OCI-LY7 (cell line): ENCODE results near the gene GNAO1. TPM values are rescaled to one million over a fixed set of nuclear protein-coding genes. Genes with fewer than 3 reads are reported as not detected.
"Not testable (repeated sequence)": the region's sequence is repeated elsewhere in the genome, so short reads cannot be mapped to it uniquely, and the experiment has no call there.

Source experiments
- BruUV-seq: library from RNA; stranded (reverse); fragments of 400-500 nt; replicated peaks from 2 replicates; lab custom pipeline; 2021; lab: Mats Ljungman, UMichigan
- CTCF ChIA-PET: fragments of 300-600 bp; sonication (Branson Sonifier 250); formaldehyde crosslinking; loops from one replicate; lab custom pipeline; 2022; ENCODE audit warnings: antibody characterized with exemption; ENCODE audit not compliant: unreplicated experiment; lab: Charles Lee
- POLR2A ChIA-PET: fragments of 300-600 bp; sonication (Branson Sonifier 250); formaldehyde crosslinking; loops from one replicate; lab custom pipeline; 2022; ENCODE audit warnings: antibody characterized with exemption; lab: Charles Lee
- DNase-seq: peaks from one replicate; pipeline ENCODE4 v3.0.0-alpha.2; 2015; ENCODE audit warnings: low spot score
- H2AFZ ChIP-seq: fragments of 200-600 bp; sonication (generic), shearing (Covaris generic); 2 replicates; pipeline ENCODE4 v1.6.1; 2014; ENCODE audit warnings: mild to moderate bottlenecking, antibody characterized with exemption, low read length, moderate library complexity
- H3K27ac ChIP-seq: fragments of 200-600 bp; sonication (generic); 2 replicates; pipeline ENCODE4 v1.5.1; 2014; ENCODE audit warnings: mixed run types, low read depth, mild to moderate bottlenecking, moderate library complexity, low read length, inconsistent platforms; ENCODE audit not compliant: poor library complexity, severe bottlenecking
- H3K36me3 ChIP-seq: fragments of 200-600 bp; sonication (generic); 2 replicates; pipeline ENCODE4 v1.6.1; 2014; ENCODE audit warnings: mild to moderate bottlenecking, antibody characterized with exemption, low read length, moderate library complexity, mixed read lengths; ENCODE audit not compliant: insufficient read depth
- H3K4me1 ChIP-seq: fragments of 200-600 bp; sonication (generic); 2 replicates; pipeline ENCODE4 v1.5.1; 2014; ENCODE audit warnings: mild to moderate bottlenecking, low read length; ENCODE audit not compliant: insufficient read depth, poor library complexity, severe bottlenecking
- H3K4me2 ChIP-seq: fragments of 200-600 bp; sonication (generic); 2 replicates; pipeline ENCODE4 v1.6.1; 2014; ENCODE audit warnings: mild to moderate bottlenecking, low read length
- H3K4me3 ChIP-seq: fragments of 200-600 bp; sonication (generic); 2 replicates; pipeline ENCODE4 v1.5.1; 2014; ENCODE audit warnings: mild to moderate bottlenecking, low read depth, low read length; ENCODE audit not compliant: poor library complexity, severe bottlenecking
- H3K79me2 ChIP-seq: fragments of 200-600 bp; sonication (generic); 2 replicates; pipeline ENCODE4 v1.6.1; 2016; ENCODE audit warnings: low read depth, mild to moderate bottlenecking, low read length, moderate library complexity, mixed read lengths; ENCODE audit not compliant: insufficient read depth
- H3K9me2 ChIP-seq: fragments of 200-600 bp; sonication (generic); 2 replicates; pipeline ENCODE4 v1.6.1; 2016; ENCODE audit warnings: mild to moderate bottlenecking, low read length, mixed read lengths; ENCODE audit not compliant: insufficient read depth
- H3K9me3 ChIP-seq: fragments of 200-600 bp; sonication (generic); 2 replicates; pipeline ENCODE4 v1.6.1; 2014; ENCODE audit warnings: mild to moderate bottlenecking, mixed run types, low read length, mixed read lengths
- H4K20me1 ChIP-seq: fragments of 200-600 bp; sonication (generic); 2 replicates; pipeline ENCODE4 v1.6.1; 2014; ENCODE audit warnings: mild to moderate bottlenecking, antibody characterized with exemption, low read length, moderate library complexity, mixed read lengths; ENCODE audit not compliant: insufficient read depth
- CTCF ChIP-seq: fragments of 200-600 bp; sonication (generic); conservative IDR thresholded peaks from 2 replicates; pipeline ENCODE4 v1.5.1; 2014; ENCODE audit warnings: mild to moderate bottlenecking, antibody characterized with exemption, low read length, moderate library complexity, mixed read lengths
- EZH2phosphoT487 ChIP-seq: fragments of 200-600 bp; sonication (generic); IDR thresholded peaks from 2 replicates; pipeline ENCODE4 v1.6.1; 2018; ENCODE audit warnings: low read depth, borderline replicate concordance, mild to moderate bottlenecking, mixed run types, antibody characterized with exemption, low read length, moderate library complexity, mixed read lengths
- intact Hi-C: fragments of 100-400 bp; cut with micrococcal nuclease; formaldehyde crosslinking; loops from one replicate; pipeline ENCODE4 v1.10.0; 2022; ENCODE audit not compliant: unreplicated experiment
- total RNA-seq, 2 experiments: library from RNA; depleted of rRNA in 1 of 2; stranded (reverse); fragments of >200 nt in 1 of 2; shearing (Covaris generic) in 1 of 2; gene quantifications; 2 replicates each; pipeline ENCODE4 v1.2.3, GENCODE V29; 2014 to 2022

GNAO1 gene
- total RNA-seq, 2 experiments from 2014 or later = not detected

- H2AFZ ChIP-seq = no peak overlapping the region
- POLR2A ChIA-PET = no interaction called here
- no peak for TF ChIP-seq EZH2phosphoT487
- no peak for TF ChIP-seq CTCF
- no peak overlapping the region for H3K4me2 ChIP-seq
- no peaks in the 10 kb centered on the region for H3K9me2 ChIP-seq
- H3K4me3 ChIP-seq = no peak overlapping the region
- no peak overlapping the region for H3K27ac ChIP-seq
- no peaks in the 10 kb centered on the region; the same call in 1 of the 2 replicates for H3K79me2 ChIP-seq
- no peaks in the 10 kb centered on the region for H3K4me1 ChIP-seq
- CTCF ChIA-PET = no interaction called here
- no peaks in the 10 kb centered on the region for H3K9me3 ChIP-seq
- BruUV-seq = no TSS peak
- H4K20me1 ChIP-seq = no peaks in the 10 kb centered on the region
- intact Hi-C loops = no loop called here
- H3K36me3 ChIP-seq = peaks cover 54% of the 10 kb centered on the region
- DNase-seq = no peak
These were observed 180.8 kb downstream of the GNAO1 start for GRCh38 chr16:56372013-56372634.

- no peaks in the 10 kb centered on the region for H4K20me1 ChIP-seq
- TF ChIP-seq EZH2phosphoT487 (no peak), CTCF (no peak)
- DNase-seq = no peak
- ChIA-PET POLR2A (no interaction called here), CTCF (no interaction called here)
- no peaks in the 10 kb centered on the region for H3K4me1 ChIP-seq
- intact Hi-C loops = no loop called here
- BruUV-seq = no TSS peak
- no peaks in the 10 kb centered on the region for H3K9me2 ChIP-seq
- H3K4me2 ChIP-seq = no peak overlapping the region
- no peak overlapping the region for H3K4me3 ChIP-seq
- no peaks in the 10 kb centered on the region for H3K9me3 ChIP-seq
- no peak overlapping the region for H3K27ac ChIP-seq
- no peaks in the 10 kb centered on the region; the same call in 1 of the 2 replicates for H3K79me2 ChIP-seq
- peaks cover 49% of the 10 kb centered on the region for H3K36me3 ChIP-seq
- H2AFZ ChIP-seq = no peak overlapping the region
These were observed 181.7 kb downstream of the GNAO1 start for GRCh38 chr16:56373003-56373402.

- H3K36me3 ChIP-seq = peaks cover 56% of the 10 kb centered on the region
- H3K9me3 ChIP-seq, POLR2A ChIA-PET, CTCF ChIA-PET, H3K4me3 ChIP-seq, H3K4me2 ChIP-seq, H3K4me1 ChIP-seq, intact Hi-C loops, H3K27ac ChIP-seq, DNase-seq, H2AFZ ChIP-seq, H3K9me2 ChIP-seq, H4K20me1 ChIP-seq, H3K79me2 ChIP-seq, BruUV-seq: not testable (repeated sequence)
These were observed 184.5 kb downstream of the GNAO1 start for GRCh38 chr16:56375792-56376191.

GRCh38 chr16:56379044-56379443, 187.8 kb downstream of the GNAO1 start:
- peaks cover 80% of the 10 kb centered on the region for H3K36me3 ChIP-seq
- H3K79me2 ChIP-seq, POLR2A ChIA-PET, H3K27ac ChIP-seq, H2AFZ ChIP-seq, CTCF ChIA-PET, H3K9me2 ChIP-seq, H3K4me3 ChIP-seq, H4K20me1 ChIP-seq, H3K9me3 ChIP-seq, DNase-seq, intact Hi-C loops, BruUV-seq, H3K4me1 ChIP-seq, H3K4me2 ChIP-seq: not testable (repeated sequence)

- H4K20me1 ChIP-seq, BruUV-seq, H3K79me2 ChIP-seq, DNase-seq, H3K4me3 ChIP-seq, H3K9me2 ChIP-seq, H2AFZ ChIP-seq, intact Hi-C loops, CTCF ChIA-PET, H3K27ac ChIP-seq, H3K4me1 ChIP-seq, H3K4me2 ChIP-seq, H3K9me3 ChIP-seq: not testable (repeated sequence)
- POLR2A ChIA-PET = interaction anchor here (0.7 kb wide), 1 partner anchor 126 kb away, joined by 3 read pairs; no protein-coding TSS in a partner anchor
- peaks cover 85% of the 10 kb centered on the region for H3K36me3 ChIP-seq
These were observed 189.6 kb downstream of the GNAO1 start for GRCh38 chr16:56380778-56381485.
